GM18867 (cell line): ENCODE data around the gene DTHD1.
A peak's percentile ranks its signal among the peaks of the same experiment; 100 is the strongest.

Source experiments
- ATAC-seq: cut with Tn5 transposase; IDR thresholded peaks from one replicate; pipeline ENCODE4 v1.9.1; 2021; ENCODE audit warnings: mild to moderate bottlenecking, moderate library complexity; ENCODE audit not compliant: unreplicated experiment

The DTHD1 gene

DNA sequence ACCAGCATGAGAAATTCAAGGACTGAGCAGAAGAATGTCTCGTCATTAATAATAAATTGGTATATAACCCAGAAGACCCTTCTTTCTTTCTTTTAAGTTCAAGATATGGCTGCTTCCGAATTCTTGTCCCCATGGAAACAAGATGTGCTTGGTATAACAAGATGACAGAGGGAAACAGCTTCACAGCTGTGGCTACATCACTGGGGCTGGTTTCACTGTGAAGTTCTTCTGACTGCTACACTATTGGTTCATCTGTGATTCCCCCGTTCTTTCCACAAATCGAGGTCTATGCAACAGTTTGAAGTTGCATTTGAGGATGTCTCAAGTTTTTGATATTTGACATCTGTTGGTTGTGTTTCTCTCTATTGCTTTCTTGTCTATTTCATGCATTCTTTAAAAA lies 12.3 kb upstream of the DTHD1 start:
- peak; percentile 95 for ATAC-seq

DNA sequence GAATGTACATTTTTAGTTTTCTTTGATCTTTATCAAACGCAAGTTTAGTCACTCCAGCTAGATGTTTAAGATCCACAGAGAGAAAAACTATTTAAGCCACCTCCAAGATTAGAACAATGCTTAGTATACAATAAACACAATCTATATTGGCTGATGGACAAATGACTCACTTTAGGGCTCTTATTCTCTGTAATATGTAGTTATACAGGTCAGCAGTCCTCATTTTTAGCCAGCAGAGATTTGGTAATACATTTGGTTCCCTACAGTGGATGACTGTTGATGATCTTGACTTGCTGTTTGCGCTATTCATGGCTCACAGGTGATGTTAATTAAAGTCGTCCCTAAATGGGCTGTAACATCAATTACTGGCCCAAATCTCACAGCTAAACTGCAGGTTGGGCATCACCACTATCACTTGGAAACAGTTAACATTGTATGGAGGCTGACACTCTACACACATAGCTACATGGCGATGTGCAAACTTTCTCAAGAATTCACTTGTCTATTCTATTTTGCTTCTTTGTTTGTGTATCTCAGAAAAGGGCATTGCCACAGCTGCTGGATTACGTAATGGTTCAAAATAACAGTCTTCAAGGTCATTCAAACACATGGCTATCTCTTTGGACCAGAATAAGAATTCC lies 11.8 kb upstream of the DTHD1 start:
- no peak for ATAC-seq

DNA sequence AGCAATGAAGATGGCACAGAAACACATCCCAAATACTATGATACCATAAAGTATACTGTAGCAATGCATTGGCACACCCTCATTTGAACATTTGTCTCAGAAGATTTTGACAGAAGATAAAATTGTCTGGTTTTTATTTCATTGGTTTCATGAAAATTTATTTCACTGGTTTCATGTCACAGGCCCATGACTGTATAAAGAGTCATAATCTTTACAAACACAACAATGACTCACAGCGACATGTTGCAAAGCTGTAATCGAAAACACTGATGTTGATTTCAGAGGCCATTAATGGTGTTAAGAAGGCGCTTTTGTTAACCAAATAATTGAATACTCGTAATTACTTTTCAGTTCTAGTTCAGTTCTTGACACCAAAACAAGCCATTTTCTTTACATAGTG lies 8.1 kb upstream of the DTHD1 start:
- ATAC-seq, result no peak

DNA sequence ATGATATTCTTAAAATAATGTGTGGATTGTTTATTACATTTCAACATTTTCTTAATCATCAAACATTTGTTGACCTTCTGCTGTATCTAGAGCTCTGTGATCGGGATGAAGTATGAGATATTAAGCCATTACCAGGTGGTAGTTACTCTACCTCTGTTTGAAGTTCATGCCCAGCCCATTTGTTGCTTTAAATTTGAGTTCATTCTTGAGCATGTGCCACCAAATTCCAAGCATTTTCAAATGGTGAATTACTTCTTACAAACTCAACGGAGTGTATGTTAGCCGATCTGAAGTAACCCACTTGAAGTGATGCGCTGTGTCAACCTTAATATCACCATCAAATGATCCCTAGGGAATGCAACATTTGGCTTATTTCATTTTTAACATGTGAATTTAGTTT lies 7.3 kb upstream of the DTHD1 start:
- ATAC-seq, result no peak

DNA sequence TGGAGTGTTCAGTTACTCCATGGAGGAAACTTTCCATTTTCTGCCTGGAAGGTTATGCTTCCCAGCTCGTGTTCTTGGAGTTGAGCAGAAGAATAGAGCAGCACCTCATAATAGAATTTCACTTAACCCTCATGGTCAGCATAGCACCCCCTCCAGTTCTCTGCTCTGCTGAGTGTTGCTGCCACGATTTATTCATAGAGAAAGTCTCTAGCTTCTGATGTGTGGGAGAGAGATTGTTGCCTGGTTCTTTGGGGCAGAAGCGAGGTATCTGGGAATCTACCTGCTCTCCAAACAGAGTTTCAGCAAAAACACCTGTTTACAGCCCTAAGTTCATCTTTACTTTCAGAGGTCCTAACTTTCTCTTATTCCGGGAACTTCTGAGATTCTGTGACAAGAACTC lies 3.9 kb upstream of the DTHD1 start:
- ATAC-seq, result no peak

DNA sequence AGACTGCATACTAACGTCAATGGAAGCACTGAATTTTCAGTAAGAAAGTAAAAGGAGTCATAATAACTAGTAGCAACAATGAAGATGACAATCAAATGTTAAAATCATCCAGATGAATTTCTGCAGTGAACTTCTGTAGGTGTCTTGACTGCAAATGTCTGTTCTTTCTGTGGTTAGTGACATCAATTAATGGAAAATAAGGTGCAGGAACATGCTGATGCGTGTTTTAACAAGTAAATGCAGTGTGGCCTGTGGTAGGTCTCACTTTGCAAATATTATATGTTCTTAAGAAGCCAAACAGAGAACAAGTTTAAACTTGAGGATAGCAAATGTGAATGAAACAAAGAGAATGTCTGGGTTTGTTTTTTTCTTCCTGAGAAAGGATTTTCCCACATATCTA lies 2.6 kb upstream of the DTHD1 start:
- no peak for ATAC-seq

DNA sequence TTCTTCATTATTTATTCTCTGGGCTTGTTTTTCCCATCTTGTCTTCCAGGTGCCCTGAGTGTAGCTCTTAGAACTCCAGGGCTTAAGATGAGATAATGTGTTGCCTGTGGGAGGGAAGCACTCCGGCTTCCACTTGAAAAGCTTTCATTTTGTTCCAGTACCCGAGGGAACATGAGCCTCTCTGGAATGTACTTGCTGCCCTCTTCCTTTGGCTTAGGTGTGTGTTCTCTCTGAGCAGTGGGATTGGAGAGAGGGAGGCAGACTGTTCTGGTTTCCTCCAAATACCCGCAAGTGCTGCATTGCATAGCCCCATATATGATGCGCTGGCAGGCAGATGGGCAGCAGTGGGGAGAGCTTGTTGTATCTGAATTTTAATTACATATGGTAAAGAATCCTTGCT lies 861 bp upstream of the DTHD1 start:
- ATAC-seq, result no peak

DNA sequence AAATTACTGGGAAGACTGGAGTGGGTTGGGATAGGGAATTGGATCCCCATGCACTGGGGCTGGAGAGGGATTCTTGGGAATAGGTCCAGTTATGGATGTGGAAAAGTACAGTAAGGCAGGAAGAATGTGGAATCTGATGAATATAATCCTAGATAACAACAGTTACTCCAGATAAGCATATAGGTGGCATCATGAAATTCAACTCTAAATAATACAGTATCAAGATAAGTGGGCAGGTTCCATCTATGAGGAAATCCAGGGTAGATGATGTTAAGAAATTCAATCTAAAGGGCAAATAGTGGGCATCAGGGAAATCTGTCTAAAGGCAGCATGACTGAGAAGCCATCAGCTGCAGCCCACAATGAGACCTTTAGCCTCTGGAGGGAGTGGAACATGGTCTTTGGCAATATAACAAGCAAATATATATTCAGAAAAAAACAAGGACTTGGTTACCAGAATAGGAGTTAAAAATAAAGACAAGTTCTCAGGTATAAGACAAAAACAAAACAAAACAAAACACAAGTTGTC lies 1.2 kb downstream of the DTHD1 start:
- ATAC-seq, result no peak

DNA sequence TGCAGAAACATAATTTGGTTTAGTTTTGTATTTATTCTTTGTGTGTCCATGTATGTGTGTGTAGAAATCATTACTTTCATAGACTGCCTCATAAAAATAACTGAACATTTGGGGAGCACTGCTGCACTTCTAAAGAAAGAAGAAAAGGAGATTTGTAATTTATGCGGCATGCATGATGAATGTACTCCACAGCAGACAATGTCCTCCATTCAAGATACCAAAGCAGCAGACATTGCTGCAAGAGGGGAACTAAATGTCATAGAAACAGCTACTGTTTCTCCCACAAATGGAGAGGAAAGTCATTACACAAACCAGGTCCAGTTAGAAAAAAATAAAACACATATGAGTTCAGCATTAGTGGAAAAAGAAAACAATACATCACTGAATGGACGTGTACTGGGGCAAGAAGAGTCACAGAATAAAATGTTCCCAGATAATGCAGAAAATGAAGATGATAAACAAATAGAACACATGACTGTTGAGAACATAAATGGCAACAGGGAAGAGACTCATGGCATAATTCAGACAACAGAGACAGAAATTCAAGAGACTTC lies 2.6 kb downstream of the DTHD1 start:
- no peak for ATAC-seq

DNA sequence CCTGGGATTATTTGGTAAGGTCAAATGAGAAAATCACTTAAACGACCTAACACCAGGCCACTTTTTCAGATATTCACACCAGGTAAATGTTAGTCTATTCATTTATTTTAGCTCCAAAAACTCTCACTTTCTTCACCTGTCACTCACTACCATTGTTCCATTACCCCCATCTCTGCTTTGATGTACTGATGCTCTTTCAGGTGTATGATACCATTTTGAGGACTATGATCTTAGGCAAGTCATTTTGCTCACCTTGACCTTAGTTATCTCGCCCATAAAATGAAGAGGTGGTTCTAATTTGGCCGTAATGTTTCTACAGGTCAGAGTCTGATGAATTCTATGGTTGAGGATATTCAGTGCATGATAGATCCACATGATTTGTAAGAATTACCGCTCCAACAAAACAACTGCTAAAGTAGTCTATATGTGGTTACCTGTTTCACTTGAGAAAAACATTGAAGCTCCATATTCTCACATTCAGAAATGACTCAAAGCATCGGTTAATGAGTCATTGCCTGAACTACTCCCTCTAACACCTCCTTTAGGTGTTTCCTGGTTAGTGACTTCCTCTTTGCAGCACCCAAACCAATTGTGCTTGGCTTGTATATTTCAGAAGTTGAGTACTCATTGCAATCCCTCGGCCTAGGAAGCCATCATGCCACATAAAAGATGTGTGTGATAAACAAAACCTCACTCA lies 4.5 kb downstream of the DTHD1 start:
- peak; percentile 99 for ATAC-seq

DNA sequence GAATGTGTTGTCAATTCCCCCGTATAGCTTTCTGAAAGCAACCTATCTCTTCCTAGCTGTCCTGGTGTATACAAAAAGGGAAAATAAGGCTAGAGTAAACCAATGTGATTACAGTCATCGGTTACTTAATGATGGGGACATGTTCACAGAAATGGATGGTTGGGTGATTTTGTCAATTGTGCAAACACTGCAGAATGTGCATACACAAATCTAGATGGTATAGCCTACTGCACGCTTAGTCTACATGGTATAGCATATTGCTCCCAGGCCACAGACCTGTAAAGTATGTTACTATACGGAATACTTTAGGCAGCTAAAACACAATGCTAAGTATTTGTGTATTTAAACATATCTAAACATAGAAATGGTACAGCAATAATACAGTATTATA lies 5.1 kb downstream of the DTHD1 start:
- ATAC-seq, result no peak

DNA sequence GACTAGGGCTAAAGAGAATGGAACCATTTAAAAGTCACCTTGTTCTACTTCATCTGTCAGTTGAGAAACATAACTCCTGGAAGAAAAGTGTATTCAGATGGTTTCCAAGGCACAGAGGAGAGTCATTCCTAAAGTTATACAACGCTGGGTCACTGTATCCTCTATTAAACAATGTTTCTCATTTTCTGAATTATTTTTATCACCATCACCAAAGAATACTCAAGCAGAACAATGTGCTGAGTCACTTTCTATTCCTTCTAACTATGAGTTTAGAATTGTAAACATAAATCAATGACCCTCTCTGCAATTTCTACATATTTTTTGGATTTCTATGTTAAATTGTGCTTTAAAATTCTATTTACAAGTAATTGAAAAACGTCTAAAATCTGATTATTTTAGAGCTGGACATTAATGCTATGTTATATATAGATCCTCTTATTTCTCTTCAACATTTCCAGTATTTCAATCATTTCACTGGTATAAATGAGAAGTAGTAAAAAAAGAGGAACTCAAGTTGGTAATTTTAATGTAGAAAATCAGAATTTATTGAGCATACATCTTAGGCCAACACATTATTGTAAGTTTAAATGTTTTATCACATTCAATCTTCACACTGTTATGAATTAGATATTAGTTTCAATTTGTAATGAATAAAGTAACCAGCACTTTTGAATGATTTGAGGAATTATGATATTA lies 7.5 kb downstream of the DTHD1 start:
- ATAC-seq, result no peak

DNA sequence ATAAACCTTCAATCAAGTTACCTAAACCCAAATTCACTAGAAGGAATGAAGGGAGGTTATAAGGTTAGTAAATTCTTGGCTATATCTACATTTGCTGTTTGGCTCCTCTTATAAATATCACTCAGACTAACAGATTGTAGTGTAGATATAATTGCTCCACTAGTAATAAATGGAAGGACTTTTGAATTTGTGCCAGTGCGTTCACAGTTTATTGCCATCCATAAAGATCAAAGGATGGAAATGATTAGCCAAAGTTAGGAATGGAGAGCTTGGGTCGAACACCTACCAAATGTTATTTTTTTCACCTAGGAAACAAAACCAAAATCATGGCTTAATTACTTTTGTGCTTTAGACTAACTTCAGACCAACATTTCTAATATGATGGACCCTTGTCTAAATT lies 9.2 kb downstream of the DTHD1 start:
- ATAC-seq, result no peak

DNA sequence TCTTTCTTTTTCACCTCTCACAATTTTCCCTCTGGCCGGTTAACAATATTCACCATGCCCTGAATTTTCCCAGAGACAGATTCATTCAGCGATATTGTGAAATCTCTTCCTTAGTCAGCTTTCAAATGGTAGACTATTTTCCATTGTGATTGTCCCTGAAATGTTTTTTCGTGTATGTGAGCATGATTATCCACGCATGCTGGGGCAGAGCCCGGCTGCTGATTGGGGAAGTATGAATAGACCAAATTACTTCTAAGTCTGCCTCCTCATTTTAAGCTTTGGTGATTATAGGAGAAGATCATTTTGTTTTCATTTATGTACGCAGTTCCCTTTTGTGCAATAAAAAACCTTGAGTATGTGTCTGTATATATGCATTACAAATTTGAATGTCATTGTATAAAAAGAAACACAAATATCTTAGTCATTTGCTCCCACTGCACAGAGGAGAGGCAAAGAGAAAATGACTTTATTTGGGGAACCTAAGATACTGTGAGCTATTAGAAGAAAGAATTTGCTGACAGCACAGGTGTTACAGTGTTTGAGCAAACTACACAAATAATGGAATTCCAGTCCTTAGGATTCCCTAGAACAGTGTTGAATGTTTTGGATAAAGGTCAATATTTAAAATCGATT lies 11.3 kb downstream of the DTHD1 start:
- no peak for ATAC-seq

DNA sequence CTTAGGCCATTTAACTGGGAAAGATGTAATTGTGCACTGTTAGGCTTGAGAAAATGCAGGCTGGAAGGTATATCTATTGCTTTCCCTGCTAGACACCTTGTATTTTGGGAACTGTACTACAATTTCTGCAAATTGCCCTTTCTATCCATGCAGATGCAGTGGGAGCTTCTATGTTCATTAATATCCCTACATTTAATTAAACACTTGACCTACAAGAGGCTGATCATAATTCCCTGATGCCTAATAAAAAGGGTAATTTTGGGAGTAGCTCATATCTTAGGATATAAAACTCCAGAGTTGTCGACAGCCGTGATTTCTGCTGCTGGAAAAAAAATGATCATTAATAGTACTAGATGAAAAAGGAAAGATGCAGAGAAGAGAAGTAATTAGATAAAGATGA lies 19.7 kb downstream of the DTHD1 start:
- ATAC-seq, result no peak

DNA sequence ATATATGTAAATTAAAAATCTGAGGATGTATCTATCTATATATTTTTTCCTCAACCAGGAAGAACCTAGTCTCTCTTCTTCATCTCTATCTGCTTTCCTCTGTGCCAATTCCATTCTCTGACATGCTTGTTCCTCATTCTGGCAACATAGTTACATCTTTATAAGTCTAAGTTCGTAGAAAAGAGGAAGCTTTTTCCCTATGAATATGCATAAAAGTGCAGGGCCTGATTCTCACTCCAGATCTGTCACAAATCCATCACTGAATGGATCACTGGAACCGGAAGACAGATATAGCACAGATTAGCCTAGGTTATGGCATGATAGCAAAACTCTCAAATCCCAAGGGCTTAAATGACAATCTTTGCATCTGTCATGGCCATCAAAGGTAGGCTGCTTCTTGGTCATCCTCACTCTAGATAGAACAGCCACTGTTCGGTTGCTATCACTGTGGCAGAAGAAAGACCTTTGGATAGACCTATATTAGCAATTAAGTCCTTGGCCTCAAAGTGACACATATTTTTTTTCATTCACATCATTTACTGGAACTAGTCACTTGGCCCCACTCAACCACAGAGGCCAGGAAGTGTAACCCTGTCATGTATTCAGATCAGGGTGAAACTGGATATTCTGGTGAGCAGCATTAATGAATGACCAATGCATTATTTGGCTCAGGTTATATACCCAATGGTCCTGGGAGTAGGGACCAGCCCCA lies 22.2 kb downstream of the DTHD1 start:
- peak; percentile 83 for ATAC-seq

DNA sequence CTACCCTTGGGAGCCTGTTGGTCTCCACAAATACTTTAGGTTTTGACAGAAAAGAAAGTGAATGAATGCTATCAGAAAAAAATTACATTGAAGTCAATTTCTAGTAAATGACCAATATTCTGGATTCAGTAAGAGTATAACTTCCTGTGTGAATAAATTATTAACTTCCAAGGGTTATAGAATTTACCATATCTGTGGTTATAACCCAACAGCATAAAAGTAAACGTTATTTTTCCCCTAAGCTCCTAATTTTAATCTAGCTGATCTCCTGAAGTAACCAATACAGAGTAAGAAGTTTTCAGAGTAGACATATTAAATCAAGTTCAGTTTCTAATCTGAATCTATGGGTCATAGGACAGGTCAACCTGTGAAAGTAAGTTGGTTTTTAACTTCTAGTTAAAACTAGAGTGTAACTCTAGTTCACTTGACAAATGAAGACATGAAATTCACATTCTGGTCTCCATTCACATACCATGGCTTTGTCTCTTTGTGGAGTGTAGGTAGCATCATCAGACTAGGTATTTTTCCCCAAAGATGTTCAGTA lies 22.8 kb downstream of the DTHD1 start:
- peak; percentile 32 for ATAC-seq

DNA sequence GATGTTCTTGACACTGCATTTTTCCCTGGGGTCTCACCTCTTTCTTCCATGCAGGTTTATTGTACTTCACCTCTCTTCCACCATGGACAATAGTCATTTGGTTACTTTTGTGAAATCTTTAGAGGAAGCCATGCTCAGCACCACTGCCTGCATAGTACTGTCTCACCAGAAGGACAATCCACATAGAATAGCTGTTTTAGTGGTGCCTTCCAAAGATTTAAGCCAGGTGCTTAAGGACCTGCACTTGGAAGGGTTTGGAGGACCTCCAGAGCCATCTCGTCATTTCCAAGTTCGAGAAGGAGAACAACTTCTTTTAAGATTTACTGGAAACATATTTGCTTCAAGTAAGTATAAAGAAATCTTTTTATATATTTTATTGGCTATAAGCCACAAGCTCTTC lies 26.7 kb downstream of the DTHD1 start:
- no peak for ATAC-seq

DNA sequence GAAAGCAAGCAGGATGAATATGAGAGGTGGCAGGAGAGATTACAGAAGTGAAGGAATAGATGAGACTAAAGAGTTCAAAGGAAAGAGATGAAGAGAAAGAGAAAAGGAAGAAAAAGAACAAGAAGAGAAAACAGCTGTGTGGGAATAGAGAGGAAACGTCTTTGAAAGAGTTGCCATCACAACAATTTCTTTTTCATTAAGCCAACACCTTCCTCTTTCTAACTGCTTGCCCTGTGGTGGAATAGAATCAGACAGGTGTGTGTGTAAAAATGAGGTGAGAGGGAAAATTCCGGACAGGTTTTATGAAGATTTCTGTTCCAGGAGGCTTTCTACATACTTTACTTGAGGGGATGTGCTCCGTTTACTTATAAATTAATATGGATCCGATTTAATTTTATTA lies 28.8 kb downstream of the DTHD1 start:
- no peak for ATAC-seq

DNA sequence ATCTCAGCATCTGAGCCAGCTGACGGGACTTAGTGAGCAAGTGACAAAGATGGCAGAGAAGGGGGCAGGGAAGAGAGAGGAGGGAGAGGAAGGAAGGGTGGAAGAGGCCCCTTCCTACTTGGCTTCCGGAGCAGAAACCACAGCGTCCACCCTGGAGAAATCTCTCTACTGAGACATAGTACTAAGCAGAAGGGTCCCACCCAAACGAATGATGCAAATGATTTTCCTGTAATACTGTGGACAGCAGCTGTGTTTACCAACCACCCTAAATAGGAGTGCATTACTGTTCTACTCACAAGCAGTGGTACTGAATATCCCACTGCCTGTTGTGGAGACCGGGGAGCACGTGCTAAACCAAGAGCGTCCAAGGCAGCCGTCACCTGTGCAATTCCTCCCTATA lies 29.4 kb downstream of the DTHD1 start:
- ATAC-seq, result peak; percentile 84
